K562 (cell line): ENCODE measurements around the gene GZF1. TPM values are rescaled to one million over a fixed set of nuclear protein-coding genes. Genes with fewer than 3 reads are reported as not detected.

ENCODE experiments used
- ATAC-seq: fragments of 200-7000 bp; cut with Tn5 transposase; 3 replicates; pipeline ENCODE4 v1.9.1; 2020; ENCODE audit warnings: moderate library complexity
- BruUV-seq: library from RNA; stranded (reverse); fragments of 400-500 nt; replicated peaks from 2 replicates; lab custom pipeline; 2021; lab: Mats Ljungman, UMichigan
- CTCF ChIA-PET: fragments of 300-600 bp; formaldehyde crosslinking; extraction: SDS; loops from one replicate; lab custom pipeline; 2021; ENCODE audit warnings: low intra/inter-chr PET ratio; lab: Yijun Ruan, JAX
- POLR2A ChIA-PET: fragments of 300-600, 350-650 bp; sonication (Branson Sonifier 250); formaldehyde crosslinking; extraction: SDS; loops from one replicate; lab custom pipeline; 2021; ENCODE audit warnings: antibody characterized with exemption, inconsistent platforms; lab: Yijun Ruan, JAX
- DNase-seq, 4 experiments: peaks; one replicate each; pipeline versions ENCODE4 v3.0.0 to v3.0.0-alpha.2; 2011 to 2018; ENCODE audit warnings: low spot score in 3 of 4, mixed read lengths in 3 of 4; ENCODE audit errors: extremely low read depth in 1 of 4
- FAIRE-seq: peaks from 2 replicates; lab custom pipeline; 2011; peaks lifted over from hg19 to GRCh38; lab: Jason Lieb, UNC
- H2AFZ ChIP-seq: 2 replicates; pipeline ENCODE4 v1.6.0; 2011; ENCODE audit warnings: low read depth, low read length, control low read depth, inconsistent platforms
- H3K27ac ChIP-seq: fragments of 200-600 bp; 3 replicates; pipeline ENCODE4 v1.8.0; 2011; ENCODE audit warnings: low read depth, mild to moderate bottlenecking, control low read depth, inconsistent platforms, low read length, moderate library complexity, mixed read lengths; ENCODE audit errors: extremely low read depth
- H3K27me3 ChIP-seq, 2 experiments: fragments of 300-600 bp in 1 of 2; 2 replicates in 1 of 2; 3 replicates in 1 of 2; pipeline versions ENCODE4 v1.6.0 to v1.8.0; 2011; ENCODE audit warnings: inconsistent platforms in 2 of 2, low read length in 2 of 2, mild to moderate bottlenecking in 1 of 2, mixed read lengths in 1 of 2, moderate library complexity in 1 of 2; ENCODE audit not compliant: control insufficient read depth in 2 of 2, insufficient read depth in 2 of 2
- H3K36me3 ChIP-seq: fragments of 300-600 bp; 3 replicates; pipeline ENCODE4 v1.8.0; 2011; ENCODE audit warnings: mild to moderate bottlenecking, low read length, inconsistent platforms; ENCODE audit not compliant: control insufficient read depth, insufficient read depth
- H3K4me1 ChIP-seq, 2 experiments: fragments of 200-600 bp in 1 of 2; replicated peaks in 1 of 2; 2 replicates in 1 of 2; 3 replicates in 1 of 2; pipeline versions ENCODE4 v1.5.1 to v1.8.0; 2011; ENCODE audit warnings: inconsistent platforms in 2 of 2, low read length in 2 of 2, mild to moderate bottlenecking in 1 of 2, mixed read lengths in 1 of 2, moderate library complexity in 1 of 2; ENCODE audit not compliant: control insufficient read depth in 2 of 2, insufficient read depth in 2 of 2
- H3K4me2 ChIP-seq: 2 replicates; pipeline ENCODE4 v1.6.1; 2011; ENCODE audit warnings: low read length, control low read depth, inconsistent platforms, mixed read lengths; ENCODE audit not compliant: insufficient read depth
- H3K4me3 ChIP-seq: fragments of 200-600 bp; sonication (generic), shearing (Covaris generic); 2 replicates; pipeline ENCODE4 v1.5.1; 2016; ENCODE audit warnings: control low read depth, inconsistent platforms
- H3K79me2 ChIP-seq: fragments of 200-600 bp; 3 replicates; pipeline ENCODE4 v1.8.0; 2011; ENCODE audit warnings: low read length, inconsistent platforms; ENCODE audit not compliant: control insufficient read depth, insufficient read depth
- H3K9ac ChIP-seq, 2 experiments: 2 replicates each; pipeline versions ENCODE4 v1.6.0 to v1.6.1; 2011; ENCODE audit warnings: low read depth in 2 of 2, low read length in 2 of 2, control low read depth in 1 of 2, inconsistent platforms in 1 of 2, mild to moderate bottlenecking in 1 of 2, mixed read lengths in 1 of 2; ENCODE audit not compliant: insufficient read depth in 1 of 2
- H3K9me1 ChIP-seq: one replicate; pipeline ENCODE4 v1.6.0; 2011; ENCODE audit warnings: inconsistent platforms, mild to moderate bottlenecking, low read length, moderate library complexity; ENCODE audit not compliant: control insufficient read depth, insufficient read depth
- H3K9me3 ChIP-seq: replicated peaks from 2 replicates; pipeline ENCODE4 v1.5.1; 2011; ENCODE audit warnings: low read depth, low read length, inconsistent platforms; ENCODE audit not compliant: control insufficient read depth, insufficient read depth
- H4K20me1 ChIP-seq: replicated peaks from 2 replicates; pipeline ENCODE4 v1.6.1; 2011; ENCODE audit warnings: low read length, inconsistent platforms, mixed read lengths; ENCODE audit not compliant: control insufficient read depth, insufficient read depth
- NCOR1 ChIP-seq: fragments of 450-650 bp; IDR thresholded peaks from 2 replicates; pipeline ENCODE4 v1.6.1; 2016; ENCODE audit warnings: mild to moderate bottlenecking, moderate library complexity
- NFE2 ChIP-seq: IDR thresholded peaks from 2 replicates; pipeline ENCODE4 v1.6.1; 2014; ENCODE audit warnings: antibody characterized with exemption, low read depth
- PCBP2 ChIP-seq: fragments of 200-400 bp; formaldehyde crosslinking; IDR thresholded peaks from 2 replicates; pipeline ENCODE4 v1.6.1; 2018; ENCODE audit warnings: low read length, low read depth, mild to moderate bottlenecking, moderate library complexity; ENCODE audit not compliant: poor library complexity, severe bottlenecking
- RFX5 ChIP-seq: IDR thresholded peaks from 2 replicates; pipeline ENCODE4 v1.6.1; 2011; ENCODE audit warnings: low read depth, mild to moderate bottlenecking, improper control_type of control experiment, low read length
- TRIM28 ChIP-seq: fragments of 450-650 bp; IDR thresholded peaks from 2 replicates; pipeline ENCODE4 v1.6.1; 2017
- ZNF75A ChIP-seq: fragments of 450-650 bp; formaldehyde crosslinking; IDR thresholded peaks from 2 replicates; pipeline ENCODE4 v1.4.0; 2020; ENCODE audit warnings: mild to moderate bottlenecking
- ZNF764 ChIP-seq: fragments of 250-450 bp; sonication (Bioruptor Pico); IDR thresholded peaks from 2 replicates; pipeline ENCODE4 v1.4.0; 2020; ENCODE audit warnings: low read depth, mild to moderate bottlenecking, moderate library complexity
- ZSCAN29 ChIP-seq: fragments of 450-650 bp; IDR thresholded peaks from 2 replicates; pipeline ENCODE4 v1.6.1; 2017
- in situ Hi-C: fragments of 300-500 bp; cut with MboI; formaldehyde crosslinking; loops from 4 replicates; pipeline ENCODE4 v1.15.0; 2018; ENCODE audit warnings: inconsistent platforms, mixed read lengths
- intact Hi-C: fragments of 100-400 bp; cut with micrococcal nuclease; formaldehyde crosslinking; loops from 2 replicates; pipeline ENCODE4 v1.14.2; 2022
- polyA plus RNA-seq, 8 experiments: library from polyadenylated mRNA; depleted of rRNA in 4 of 8; stranded (reverse) in 5 of 8; unstranded in 3 of 8; fragments of >200 nt; fragmentation: Nextera tagmentation in 2 of 8; fragmentation: Illumina TruSeq in 1 of 8; extraction: Ambion mirVana in 2 of 8; extraction: Trizol in 1 of 8; gene quantifications; 2 replicates each; pipeline versions ENCODE4 v1.2.1 to v1.2.3, GENCODE V29; 2011 to 2014; ENCODE audit warnings: inconsistent platforms in 1 of 8, missing spikeins in 1 of 8
- total RNA-seq, 7 experiments: library from RNA; depleted of rRNA in 6 of 7; stranded (reverse); fragments of >200 nt in 6 of 7; fragmentation: Illumina TruSeq in 2 of 7; extraction: Trizol in 2 of 7; gene quantifications; 2 replicates each; pipeline versions ENCODE4 v1.2.1 to v1.2.3, GENCODE V29; 2011 to 2021; ENCODE audit warnings: low replicate concordance in 1 of 7
- TF ChIP-seq, protein P1 (sequence below): sonication (generic); formaldehyde crosslinking; IDR thresholded peaks from 2 replicates; pipeline ENCODE4 v1.8.0; 2022; ENCODE audit warnings: missing genetic modification reagents, mild to moderate bottlenecking, moderate library complexity, borderline replicate concordance

Gene GZF1
- total and polyA plus RNA-seq, 9 of the 15 experiments (the other 6 are each of a cell fraction or from before 2014, with no cell fraction given) = 1.2 to 15.7 (median 7.4) TPM

- no peak overlapping the region for H3K4me3 ChIP-seq
- CTCF ChIA-PET = no interaction called here
- ATAC-seq (no peak), DNase-seq (no peak), FAIRE-seq (no peak)
- no peak overlapping the region for H3K4me2 ChIP-seq
- H3K27me3 ChIP-seq = no peaks in the 10 kb centered on the region
- POLR2A ChIA-PET = interaction anchor here (1.2 kb wide), 1 partner anchor 30 kb away, joined by 3 read pairs; no protein-coding TSS in a partner anchor
- H3K9ac ChIP-seq = no peak overlapping the region
- no peaks in the 10 kb centered on the region for H3K9me3 ChIP-seq
- H2AFZ ChIP-seq = no peak overlapping the region
- no peaks in the 10 kb centered on the region for H3K4me1 ChIP-seq
- no peaks in the 10 kb centered on the region for H3K9me1 ChIP-seq
- BruUV-seq = no TSS peak
- H3K27ac ChIP-seq = no peak overlapping the region
- no peaks in the 10 kb centered on the region for H4K20me1 ChIP-seq
- peaks cover 4% of the 10 kb centered on the region; the same call in 1 of the 3 replicates for H3K79me2 ChIP-seq
- intact Hi-C loops (no loop called here), in situ Hi-C loops (no loop called here)
- peaks cover 71% of the 10 kb centered on the region for H3K36me3 ChIP-seq
- TF ChIP-seq, protein P1, sequence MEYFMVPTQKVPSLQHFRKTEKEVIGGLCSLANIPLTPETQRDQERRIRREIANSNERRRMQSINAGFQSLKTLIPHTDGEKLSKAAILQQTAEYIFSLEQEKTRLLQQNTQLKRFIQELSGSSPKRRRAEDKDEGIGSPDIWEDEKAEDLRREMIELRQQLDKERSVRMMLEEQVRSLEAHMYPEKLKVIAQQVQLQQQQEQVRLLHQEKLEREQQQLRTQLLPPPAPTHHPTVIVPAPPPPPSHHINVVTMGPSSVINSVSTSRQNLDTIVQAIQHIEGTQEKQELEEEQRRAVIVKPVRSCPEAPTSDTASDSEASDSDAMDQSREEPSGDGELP (CRISPR knock-in tag) = no peak
- TF ChIP-seq NFE2 = no peak
- TF ChIP-seq PCBP2 = no peak
- no peak for TF ChIP-seq RFX5
- TF ChIP-seq NCOR1 = no peak
- TF ChIP-seq TRIM28 = no peak
- TF ChIP-seq ZNF764 (CRISPR knock-in tag) = no peak
- no peak for TF ChIP-seq ZNF75A
- TF ChIP-seq ZSCAN29 = no peak
These were observed 17.8 kb downstream of the GZF1 start for GRCh38 chr20:23379772-23380171.
